Measurements from ENCODE around the gene LRP1-AS. TPM values are rescaled to one million over a fixed set of nuclear protein-coding genes. Genes with fewer than 3 reads are reported as not detected.

Gene LRP1-AS
- total RNA-seq, 1 experiment from 2014 or later, result not detected

DNA sequence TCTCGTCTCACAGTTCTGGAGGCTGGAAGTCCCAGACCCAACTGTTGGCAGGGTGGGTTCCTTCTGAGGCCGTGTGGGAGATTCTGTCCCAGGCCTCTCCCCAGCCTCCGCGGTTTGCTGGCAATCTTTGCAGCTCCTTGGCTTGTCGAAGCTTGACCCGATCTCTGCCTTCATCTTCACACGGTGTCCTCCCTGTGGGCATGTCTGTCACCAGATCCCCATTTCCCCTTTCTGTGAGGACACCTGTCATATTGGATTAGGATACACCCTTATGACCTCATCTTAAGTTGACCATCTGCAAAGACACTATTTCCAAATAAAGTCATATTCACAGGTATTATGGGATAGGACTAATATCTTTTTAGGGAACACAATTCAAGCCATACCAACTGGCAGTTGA is 22.6 kb upstream of the LRP1-AS start:
- H3K9me3 ChIP-seq, result no peaks in the 10 kb centered on the region
- no peak for DNase-seq
- no peak overlapping the region for H3K4me3 ChIP-seq
- no peaks in the 10 kb centered on the region for H3K27me3 ChIP-seq
- H3K36me3 ChIP-seq, result peaks cover 76% of the 10 kb centered on the region

DNA sequence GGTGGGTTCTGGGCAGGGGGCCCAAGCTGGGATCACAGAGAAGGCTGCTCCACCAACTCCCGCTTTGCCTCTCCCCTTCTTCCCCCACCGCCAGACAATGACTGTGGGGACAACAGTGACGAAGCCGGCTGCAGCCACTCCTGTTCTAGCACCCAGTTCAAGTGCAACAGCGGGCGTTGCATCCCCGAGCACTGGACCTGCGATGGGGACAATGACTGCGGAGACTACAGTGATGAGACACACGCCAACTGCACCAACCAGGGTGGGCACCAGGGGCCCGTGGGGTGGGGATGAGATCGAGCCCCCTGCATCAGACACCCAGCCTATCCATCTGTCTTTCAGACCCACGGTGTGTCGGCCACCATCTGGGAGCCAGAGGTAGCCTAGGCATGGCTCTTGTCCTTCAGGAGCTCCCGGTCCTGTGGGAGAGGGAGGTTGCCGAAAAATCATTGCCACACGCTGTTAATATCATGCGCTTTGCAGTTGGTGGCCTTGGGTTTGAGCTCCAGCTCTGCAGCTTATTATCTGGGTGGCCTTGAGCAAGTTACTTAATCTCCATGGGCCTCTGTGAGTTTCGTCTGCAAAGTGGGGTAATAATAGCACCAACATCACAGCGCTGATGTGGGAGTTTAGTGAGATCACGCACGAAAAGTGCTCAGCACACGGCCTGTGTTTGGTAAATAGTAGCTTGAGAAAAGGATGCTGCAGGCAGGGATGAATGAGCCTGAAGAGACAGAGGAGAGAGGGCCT is 21.8 kb upstream of the LRP1-AS start:
- H3K9me3 ChIP-seq, result no peaks in the 10 kb centered on the region
- DNase-seq, result no peak
- H3K36me3 ChIP-seq, result peaks cover 80% of the 10 kb centered on the region
- H3K4me3 ChIP-seq, result no peak overlapping the region
- H3K27me3 ChIP-seq, result no peaks in the 10 kb centered on the region

DNA sequence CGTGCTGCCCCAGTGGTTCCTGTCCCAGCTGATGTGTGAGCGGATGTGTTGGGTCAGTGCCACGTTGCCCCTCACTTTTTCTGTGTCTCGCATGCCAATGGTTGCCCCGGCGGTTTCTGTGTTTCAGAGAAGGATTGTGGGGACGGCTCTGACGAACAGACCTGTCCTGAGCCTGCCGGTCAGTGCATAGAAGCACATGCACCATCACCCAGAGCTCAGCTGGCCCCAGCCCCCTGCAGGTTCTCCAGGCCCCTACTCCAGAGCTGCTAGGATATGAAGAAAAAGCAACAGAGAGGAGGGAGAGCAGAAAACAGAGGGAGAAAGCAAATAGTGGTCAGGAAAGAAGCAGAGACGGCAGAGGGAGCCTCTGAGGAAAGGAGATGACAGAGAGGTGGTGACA is 20.6 kb upstream of the LRP1-AS start:
- H3K4me3 ChIP-seq, result no peak overlapping the region
- H3K9me3 ChIP-seq, result no peaks in the 10 kb centered on the region
- DNase-seq, result no peak
- H3K27me3 ChIP-seq, result no peaks in the 10 kb centered on the region
- peaks cover 78% of the 10 kb centered on the region for H3K36me3 ChIP-seq

DNA sequence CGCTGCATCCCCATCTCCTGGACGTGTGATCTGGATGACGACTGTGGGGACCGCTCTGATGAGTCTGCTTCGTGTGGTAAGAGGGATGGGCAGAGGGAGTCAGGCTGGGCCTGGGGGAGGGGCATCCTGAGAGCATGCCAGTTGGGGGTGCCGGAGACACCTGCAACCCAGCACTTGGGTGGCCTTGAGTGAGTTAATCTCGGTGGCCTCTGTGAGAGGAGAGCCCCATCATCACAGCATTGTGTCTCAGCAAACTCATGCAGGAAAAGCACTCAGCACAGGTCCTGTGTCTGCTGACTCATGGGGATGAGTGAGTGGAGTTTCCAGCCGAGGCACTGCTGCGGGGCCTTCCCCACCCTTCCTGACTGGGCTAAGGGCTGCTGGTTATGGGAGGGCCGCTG is 19.6 kb upstream of the LRP1-AS start:
- Histone ChIP-seq H3K9me3 (no peaks in the 10 kb centered on the region), H3K4me3 (no peak overlapping the region), H3K27me3 (no peaks in the 10 kb centered on the region), H3K36me3 (peaks cover 81% of the 10 kb centered on the region)
- peak; percentile 40 for DNase-seq

DNA sequence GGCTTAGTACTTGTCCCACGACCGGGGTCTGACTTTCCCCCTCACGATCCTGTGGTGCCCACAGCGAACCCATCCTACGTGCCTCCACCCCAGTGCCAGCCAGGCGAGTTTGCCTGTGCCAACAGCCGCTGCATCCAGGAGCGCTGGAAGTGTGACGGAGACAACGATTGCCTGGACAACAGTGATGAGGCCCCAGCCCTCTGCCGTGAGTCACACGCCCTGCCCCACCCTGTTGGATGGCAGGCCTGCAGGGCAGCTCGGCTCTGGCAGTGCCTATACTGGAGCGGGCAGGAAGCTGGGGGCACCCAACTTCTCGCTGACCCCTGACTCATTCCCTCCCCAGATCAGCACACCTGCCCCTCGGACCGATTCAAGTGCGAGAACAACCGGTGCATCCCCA is 18.3 kb upstream of the LRP1-AS start:
- peak; percentile 57 for DNase-seq
- Histone ChIP-seq H3K4me3 (no peak overlapping the region), H3K9me3 (no peaks in the 10 kb centered on the region), H3K36me3 (peaks cover 86% of the 10 kb centered on the region), H3K27me3 (no peaks in the 10 kb centered on the region)

DNA sequence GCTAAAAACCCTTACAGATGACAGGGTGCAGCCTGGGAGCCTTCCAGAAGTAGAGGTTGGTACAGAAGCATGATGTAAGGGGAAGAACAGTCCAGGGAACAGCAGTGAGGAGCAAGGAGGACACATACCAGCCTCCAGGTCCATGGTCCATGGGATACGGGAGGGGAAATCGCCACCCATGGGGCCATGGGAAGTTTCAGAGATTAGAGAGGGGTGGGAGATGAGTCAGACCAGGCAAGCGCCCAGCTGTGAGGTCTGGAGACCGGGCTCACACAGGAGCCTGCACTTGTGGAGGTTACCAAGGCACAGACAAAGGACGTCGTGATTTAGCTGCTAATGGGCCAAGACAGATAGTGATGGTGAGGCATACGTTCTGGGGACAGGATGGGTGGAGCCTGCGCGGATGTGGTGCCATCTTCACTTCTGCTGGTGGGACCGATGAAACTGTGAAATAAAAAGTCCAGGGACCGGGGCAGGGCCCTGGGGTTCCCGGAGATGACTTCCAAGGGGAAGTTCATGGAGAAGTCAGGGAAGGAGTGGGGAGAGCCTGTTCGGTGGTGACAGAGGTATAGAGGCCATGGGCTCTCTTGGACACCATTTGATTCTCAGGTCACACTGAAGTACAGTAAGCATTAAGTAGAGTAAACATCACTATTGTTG is 17.7 kb upstream of the LRP1-AS start:
- Histone ChIP-seq H3K27me3 (no peaks in the 10 kb centered on the region), H3K9me3 (no peaks in the 10 kb centered on the region), H3K36me3 (peaks cover 89% of the 10 kb centered on the region), H3K4me3 (no peak overlapping the region)
- DNase-seq, result peak; percentile 47

DNA sequence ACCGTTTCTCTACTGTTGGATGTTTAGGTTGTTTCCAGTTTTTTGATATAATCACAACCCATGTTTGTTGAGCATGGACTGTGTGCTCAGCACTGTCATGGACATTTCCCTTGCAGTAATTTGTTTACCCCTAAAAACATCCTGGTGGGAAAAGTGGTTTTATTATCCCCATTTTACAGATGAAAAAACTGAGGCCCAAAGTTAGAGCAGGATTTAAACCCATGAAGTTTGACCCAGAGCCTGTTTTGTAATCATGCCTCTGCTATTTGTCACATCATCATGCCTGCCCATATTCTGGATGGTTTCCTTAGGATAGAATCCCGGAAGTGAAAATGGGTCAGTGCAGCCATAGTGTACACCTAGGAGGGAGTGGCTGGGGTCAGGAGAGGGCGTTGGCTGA is 17.0 kb upstream of the LRP1-AS start:
- Histone ChIP-seq H3K4me3 (no peak overlapping the region), H3K9me3 (no peaks in the 10 kb centered on the region), H3K27me3 (no peaks in the 10 kb centered on the region), H3K36me3 (peaks cover 89% of the 10 kb centered on the region)
- no peak for DNase-seq

DNA sequence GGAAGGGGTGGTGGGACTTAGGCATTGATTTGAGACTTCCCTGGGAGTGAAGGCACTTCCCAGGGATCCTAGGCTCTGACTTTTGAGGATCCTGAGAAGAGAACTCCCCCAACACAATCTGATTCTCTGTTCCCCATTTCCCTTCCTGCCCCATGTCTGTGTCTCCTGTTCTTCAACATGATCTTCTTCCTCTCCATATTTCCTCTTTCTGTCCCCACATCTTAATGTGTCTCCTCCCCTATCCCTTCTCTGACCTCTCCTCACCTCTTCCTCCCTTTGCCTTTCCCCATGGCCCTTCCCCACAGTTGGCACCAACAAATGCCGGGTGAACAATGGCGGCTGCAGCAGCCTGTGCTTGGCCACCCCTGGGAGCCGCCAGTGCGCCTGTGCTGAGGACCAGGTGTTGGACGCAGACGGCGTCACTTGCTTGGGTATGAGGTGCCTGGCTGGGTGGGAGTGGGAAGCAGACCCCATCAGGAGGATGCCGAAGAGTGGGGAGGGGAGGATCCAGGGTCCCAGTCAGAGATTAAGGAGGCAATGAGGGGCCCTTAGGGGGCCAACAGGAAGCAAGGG is 15.2 kb upstream of the LRP1-AS start:
- Histone ChIP-seq H3K27me3 (no peaks in the 10 kb centered on the region), H3K9me3 (no peaks in the 10 kb centered on the region), H3K36me3 (peaks cover 96% of the 10 kb centered on the region), H3K4me3 (no peak overlapping the region)
- DNase-seq, result no peak

DNA sequence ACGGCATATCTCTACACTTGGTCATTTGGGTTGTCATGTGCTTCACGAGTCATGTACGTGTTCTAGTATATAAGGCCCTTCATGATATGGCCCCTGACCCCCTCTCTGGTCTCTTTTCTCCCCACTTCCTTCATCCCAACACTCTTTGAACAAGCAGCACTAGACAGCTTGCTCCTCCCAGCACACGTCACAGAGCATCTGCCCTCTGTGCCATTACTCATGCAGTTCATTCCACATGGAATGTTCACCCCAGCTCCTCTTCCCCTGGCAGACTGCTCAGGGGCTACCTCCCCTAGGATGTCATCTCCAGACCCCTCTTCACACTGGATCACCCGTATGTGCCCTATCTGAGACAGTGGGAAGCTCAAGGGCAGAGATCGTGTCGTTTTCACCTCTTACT is 14.1 kb upstream of the LRP1-AS start:
- no peak overlapping the region for H3K4me3 ChIP-seq
- H3K9me3 ChIP-seq, result no peaks in the 10 kb centered on the region
- no peaks in the 10 kb centered on the region for H3K27me3 ChIP-seq
- peaks cover 96% of the 10 kb centered on the region for H3K36me3 ChIP-seq
- no peak for DNase-seq

DNA sequence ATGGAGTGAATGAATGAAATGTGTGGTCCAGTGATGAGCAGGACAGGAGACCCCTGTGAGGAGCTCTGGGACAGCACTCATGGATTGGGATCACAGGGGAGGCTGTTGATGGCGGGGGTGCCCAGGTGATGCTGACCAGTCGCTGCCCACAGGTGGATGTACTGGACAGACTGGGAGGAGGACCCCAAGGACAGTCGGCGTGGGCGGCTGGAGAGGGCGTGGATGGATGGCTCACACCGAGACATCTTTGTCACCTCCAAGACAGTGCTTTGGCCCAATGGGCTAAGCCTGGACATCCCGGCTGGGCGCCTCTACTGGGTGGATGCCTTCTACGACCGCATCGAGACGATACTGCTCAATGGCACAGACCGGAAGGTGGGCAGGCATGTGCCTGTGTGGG is 13.3 kb upstream of the LRP1-AS start:
- H3K9me3 ChIP-seq, result no peaks in the 10 kb centered on the region
- DNase-seq, result no peak

DNA sequence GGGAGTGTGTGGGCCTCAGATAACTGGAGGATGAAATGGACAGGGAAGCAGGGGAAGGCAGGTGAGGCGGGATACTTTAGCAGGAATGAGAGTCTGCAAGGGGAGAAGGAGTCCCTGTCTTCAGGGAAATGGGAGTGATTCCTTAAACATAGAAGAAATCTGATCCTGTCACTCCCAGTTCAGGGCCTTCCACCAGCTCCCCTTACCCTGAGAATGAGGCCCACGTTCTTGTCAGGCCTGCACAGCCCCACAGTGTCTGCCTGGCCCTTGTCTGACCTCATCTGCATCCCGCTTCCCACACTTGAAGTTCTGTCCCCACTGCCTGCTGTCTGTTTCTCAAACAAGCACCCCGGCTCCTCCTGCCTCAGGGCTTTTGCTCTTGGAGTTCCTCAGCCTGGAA is 12.6 kb upstream of the LRP1-AS start:
- Histone ChIP-seq H3K27me3 (no peaks in the 10 kb centered on the region), H3K4me3 (no peak overlapping the region), H3K9me3 (no peaks in the 10 kb centered on the region), H3K36me3 (peaks cover 96% of the 10 kb centered on the region)
- DNase-seq, result no peak

More for the DNA sequence above, 13.3 kb upstream of the LRP1-AS start:
- Histone ChIP-seq H3K36me3 (peaks cover 96% of the 10 kb centered on the region), H3K4me3 (no peak overlapping the region), H3K27me3 (no peaks in the 10 kb centered on the region)

DNA sequence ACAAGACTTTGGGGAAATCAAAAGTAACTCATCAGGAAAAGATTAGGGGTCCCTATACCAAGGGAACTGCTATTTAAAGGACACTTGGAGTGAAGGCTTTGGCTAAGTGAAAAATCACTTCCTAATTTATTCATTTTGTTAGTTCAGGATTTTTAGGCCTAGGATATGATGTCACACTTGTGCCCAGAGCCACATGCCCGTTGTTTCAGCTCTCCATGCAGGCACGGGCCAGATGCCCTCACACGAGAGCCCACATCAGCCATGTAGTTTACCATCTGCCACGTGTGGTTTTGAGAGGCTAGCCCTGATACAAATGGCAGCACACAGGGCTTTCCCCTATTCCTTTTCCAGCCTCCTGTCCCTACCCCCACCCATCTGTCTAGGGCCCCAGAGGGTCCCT is 11.9 kb upstream of the LRP1-AS start:
- Histone ChIP-seq H3K27me3 (no peaks in the 10 kb centered on the region), H3K9me3 (no peaks in the 10 kb centered on the region), H3K36me3 (peaks cover 96% of the 10 kb centered on the region), H3K4me3 (no peak overlapping the region)
- no peak for DNase-seq

DNA sequence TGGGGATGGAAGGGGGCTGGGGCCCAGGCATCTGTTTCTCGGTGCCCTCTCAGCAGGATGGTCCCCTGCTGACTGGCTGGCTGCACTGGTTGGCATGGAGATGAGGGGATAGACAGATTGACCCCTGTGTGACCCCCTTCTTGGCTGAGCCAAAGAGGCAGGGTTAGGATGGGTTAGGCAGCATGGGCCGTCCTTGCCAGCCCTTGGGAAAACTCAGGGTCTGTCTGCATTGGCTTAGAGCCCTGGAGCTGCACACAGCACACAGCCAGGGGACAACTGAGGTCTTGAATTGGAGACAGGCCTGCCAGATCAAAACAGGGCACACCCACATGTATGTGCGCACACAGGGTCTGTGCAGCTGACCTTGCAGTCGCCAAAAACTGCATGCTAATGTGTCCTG is 11.2 kb upstream of the LRP1-AS start:
- no peaks in the 10 kb centered on the region for H3K9me3 ChIP-seq
- H3K4me3 ChIP-seq, result no peak overlapping the region
- peaks cover 96% of the 10 kb centered on the region for H3K36me3 ChIP-seq
- DNase-seq, result peak; percentile 20
- no peaks in the 10 kb centered on the region for H3K27me3 ChIP-seq

DNA sequence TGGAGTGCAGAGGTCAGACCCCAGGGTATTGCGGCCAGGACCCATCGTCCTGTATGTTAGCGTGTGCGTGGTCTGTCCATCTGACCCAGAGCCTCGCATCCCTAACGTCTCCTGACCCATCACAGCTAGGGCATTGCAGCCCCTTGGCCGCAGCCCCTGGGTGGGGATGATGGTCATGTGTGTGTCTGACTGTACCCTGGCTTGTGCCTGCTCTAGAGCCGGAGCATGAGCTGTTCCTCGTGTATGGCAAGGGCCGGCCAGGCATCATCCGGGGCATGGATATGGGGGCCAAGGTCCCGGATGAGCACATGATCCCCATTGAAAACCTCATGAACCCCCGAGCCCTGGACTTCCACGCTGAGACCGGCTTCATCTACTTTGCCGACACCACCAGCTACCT is 10.8 kb upstream of the LRP1-AS start:
- H3K36me3 ChIP-seq, result peaks cover 100% of the 10 kb centered on the region
- H3K27me3 ChIP-seq, result no peaks in the 10 kb centered on the region
- H3K4me3 ChIP-seq, result no peak overlapping the region
- H3K9me3 ChIP-seq, result no peaks in the 10 kb centered on the region
- no peak for DNase-seq

DNA sequence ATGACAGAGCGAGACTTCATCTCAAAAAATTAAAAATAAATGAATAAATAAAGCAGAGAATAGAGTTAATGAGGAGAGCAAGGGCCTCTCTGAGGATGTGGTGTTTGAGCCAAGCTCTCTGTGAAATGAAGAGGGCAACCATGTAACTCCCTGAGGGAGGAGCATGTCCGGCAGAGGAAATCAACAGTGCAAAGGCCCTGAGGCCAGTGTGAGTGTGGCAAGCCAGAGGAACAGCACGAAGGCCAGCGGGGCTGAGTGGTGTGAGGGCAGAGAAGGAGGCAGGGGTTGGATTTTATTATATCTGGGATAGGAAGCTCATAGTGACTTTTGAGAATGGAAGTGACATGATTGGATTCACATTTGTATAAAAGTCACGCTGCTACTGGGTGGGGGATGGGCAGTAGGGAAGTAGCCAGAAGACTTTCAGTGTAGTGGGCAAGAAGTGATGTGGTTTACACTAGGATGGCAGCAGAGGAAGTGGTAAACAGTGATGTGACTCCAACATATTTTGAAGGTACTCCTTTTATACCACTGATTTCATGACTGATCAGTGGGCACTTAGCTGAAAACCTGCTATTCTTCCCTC is 10.3 kb upstream of the LRP1-AS start:
- H3K27me3 ChIP-seq, result no peaks in the 10 kb centered on the region
- H3K36me3 ChIP-seq, result peaks cover 100% of the 10 kb centered on the region
- H3K9me3 ChIP-seq, result no peaks in the 10 kb centered on the region
- no peak for DNase-seq
- H3K4me3 ChIP-seq, result no peak overlapping the region

DNA sequence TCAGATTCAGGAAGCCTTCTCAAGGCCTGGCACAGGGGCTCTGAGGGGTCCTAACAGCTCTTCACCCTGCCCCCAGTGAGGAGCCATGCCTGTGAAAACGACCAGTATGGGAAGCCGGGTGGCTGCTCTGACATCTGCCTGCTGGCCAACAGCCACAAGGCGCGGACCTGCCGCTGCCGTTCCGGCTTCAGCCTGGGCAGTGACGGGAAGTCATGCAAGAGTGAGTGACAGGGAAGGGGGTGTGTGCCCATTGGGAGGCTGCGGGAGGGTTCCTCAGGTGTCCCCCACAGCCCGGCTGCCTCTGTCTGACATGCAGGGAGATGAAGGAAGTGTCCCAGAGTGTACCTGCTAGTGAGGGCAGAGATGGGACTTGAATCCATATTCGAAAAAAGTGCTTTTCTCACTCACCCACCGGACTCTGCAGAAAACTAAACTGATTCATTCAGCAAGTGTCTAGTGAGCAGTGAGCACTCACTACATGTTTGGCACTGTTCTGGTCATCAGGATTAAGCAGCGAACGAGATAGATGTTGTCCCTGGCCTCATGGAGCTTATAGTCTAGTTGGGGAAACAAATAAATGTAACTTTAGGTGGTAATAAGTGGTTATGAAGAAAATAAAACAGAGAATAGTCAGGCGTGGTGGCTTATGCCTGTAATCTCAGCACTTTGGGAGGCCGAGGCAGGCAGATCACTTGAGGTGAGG is 9.4 kb upstream of the LRP1-AS start:
- H3K36me3 ChIP-seq, result peaks cover 92% of the 10 kb centered on the region
- DNase-seq, result no peak

DNA sequence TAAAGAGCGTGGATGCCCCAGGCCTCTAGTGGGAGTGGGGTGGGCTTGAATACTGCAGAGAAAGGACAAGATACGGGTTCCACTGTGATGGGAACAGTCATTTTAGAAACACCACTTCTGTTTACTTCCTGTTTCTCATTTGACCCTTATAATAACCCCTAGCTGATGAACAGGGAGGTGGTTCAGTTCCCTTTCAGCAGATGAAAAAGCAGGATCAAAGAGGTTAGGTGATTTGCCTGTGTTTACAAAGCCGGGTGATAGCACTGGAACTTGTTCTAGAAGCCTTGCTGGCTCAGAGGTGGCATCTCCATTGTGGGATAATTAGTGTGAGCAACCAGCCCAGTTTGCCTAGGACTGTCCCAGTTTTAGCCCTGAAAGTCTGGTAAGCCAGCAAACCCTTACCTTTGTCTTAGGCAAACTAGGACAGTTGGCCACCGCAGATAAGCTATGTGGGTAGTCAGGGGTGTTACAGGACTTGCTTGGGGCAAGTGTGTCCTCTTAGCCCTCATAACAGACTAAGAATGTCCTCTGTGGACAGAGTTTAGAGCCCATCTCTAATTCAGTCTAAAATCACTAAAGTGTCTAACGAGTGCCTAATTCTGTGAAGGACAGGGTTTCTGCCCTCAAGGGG is 7.5 kb upstream of the LRP1-AS start:
- H3K27me3 ChIP-seq, result no peaks in the 10 kb centered on the region
- peaks cover 85% of the 10 kb centered on the region for H3K36me3 ChIP-seq
- DNase-seq, result no peak
- no peak overlapping the region for H3K4me3 ChIP-seq
- H3K9me3 ChIP-seq, result no peaks in the 10 kb centered on the region

More for the DNA sequence above, 9.4 kb upstream of the LRP1-AS start:
- H3K27me3 ChIP-seq, result no peaks in the 10 kb centered on the region
- H3K9me3 ChIP-seq, result no peaks in the 10 kb centered on the region
- no peak overlapping the region for H3K4me3 ChIP-seq

Measured in MG63 (cell line).